ENCODE measurements around the gene RPL5. TPM values are rescaled to one million over a fixed set of nuclear protein-coding genes. Genes with fewer than 3 reads are reported as not detected.

The RPL5 gene
- total RNA-seq, 2 donors from 2014 or later, result 1,039 to 1,980 TPM

GRCh38 chr1:92805216-92805615 is 26.6 kb upstream of the RPL5 start:
- TF ChIP-seq POLR2A (IDR thresholded peaks at IDR 0.05), result no peak
- TF ChIP-seq CTCF (IDR thresholded peaks at IDR 0.05), result no peak
- no peak for TF ChIP-seq POLR2AphosphoS5 (IDR thresholded peaks at IDR 0.05)
- H3K4me1 ChIP-seq (replicated peaks), result no peaks in the 10 kb centered on the region
- 90% methylated on average over 1 of the region's 1 CpG for WGBS
- no peak for DNase-seq (ENCODE audit: low spot score)
- no peaks in the 10 kb centered on the region for H3K36me3 ChIP-seq
- no peak overlapping the region for H3K4me3 ChIP-seq
- H3K27me3 ChIP-seq (replicated peaks; ENCODE audit: insufficient read depth), result no peaks in the 10 kb centered on the region
- intact Hi-C loops (cut with DNase I), result no loop called here
- no peak overlapping the region for H3K27ac ChIP-seq
- H3K9me3 ChIP-seq, result no peaks in the 10 kb centered on the region

- Histone ChIP-seq H3K27me3 (replicated peaks; ENCODE audit: insufficient read depth) (no peaks in the 10 kb centered on the region), H3K4me3 (no peak overlapping the region), H3K27ac (no peak overlapping the region), H3K36me3 (no peaks in the 10 kb centered on the region), H3K4me1 (replicated peaks) (no peaks in the 10 kb centered on the region), H3K9me3 (no peaks in the 10 kb centered on the region)
- no peak for DNase-seq (ENCODE audit: low spot score)
- intact Hi-C loops (cut with DNase I), result no loop called here
- TF ChIP-seq CTCF (IDR thresholded peaks at IDR 0.05) (no peak), POLR2AphosphoS5 (IDR thresholded peaks at IDR 0.05) (no peak), POLR2A (IDR thresholded peaks at IDR 0.05) (no peak)
These were observed 23.5 kb upstream of the RPL5 start for GRCh38 chr1:92808381-92808780.

GRCh38 chr1:92816732-92817131 is 15.1 kb upstream of the RPL5 start:
- Histone ChIP-seq H3K4me3 (no peak overlapping the region), H3K27me3 (replicated peaks; ENCODE audit: insufficient read depth) (no peaks in the 10 kb centered on the region), H3K36me3 (no peaks in the 10 kb centered on the region), H3K27ac (no peak overlapping the region), H3K9me3 (no peaks in the 10 kb centered on the region), H3K4me1 (replicated peaks) (no peaks in the 10 kb centered on the region)
- intact Hi-C loops (cut with DNase I), result loop anchor here (10.0 kb wide), 1 partner anchor 62 kb away; no protein-coding TSS in a partner anchor
- TF ChIP-seq CTCF (IDR thresholded peaks at IDR 0.05), result no peak
- no peak for TF ChIP-seq POLR2AphosphoS5 (IDR thresholded peaks at IDR 0.05)
- no peak for TF ChIP-seq POLR2A (IDR thresholded peaks at IDR 0.05)
- 65% methylated on average over 2 of the region's 2 CpGs for WGBS
- DNase-seq (ENCODE audit: low spot score), result no peak

- 50% methylated on average over 1 of the region's 1 CpG for WGBS
- intact Hi-C loops (cut with DNase I), result loop anchor here (10.0 kb wide), 1 partner anchor 62 kb away; no protein-coding TSS in a partner anchor
These were observed 14.6 kb upstream of the RPL5 start for GRCh38 chr1:92817137-92817697.

More at GRCh38 chr1:92817137-92817697, 14.6 kb upstream of the RPL5 start:
- H3K4me1 ChIP-seq (replicated peaks), result no peaks in the 10 kb centered on the region
- H3K4me3 ChIP-seq, result no peak overlapping the region
- H3K27ac ChIP-seq, result no peak overlapping the region
- H3K9me3 ChIP-seq, result no peaks in the 10 kb centered on the region
- no peaks in the 10 kb centered on the region for H3K27me3 ChIP-seq (replicated peaks; ENCODE audit: insufficient read depth)
- H3K36me3 ChIP-seq, result no peaks in the 10 kb centered on the region
- DNase-seq (ENCODE audit: low spot score), result no peak
- no peak for TF ChIP-seq CTCF (IDR thresholded peaks at IDR 0.05)
- no peak for TF ChIP-seq POLR2AphosphoS5 (IDR thresholded peaks at IDR 0.05)
- TF ChIP-seq POLR2A (IDR thresholded peaks at IDR 0.05), result no peak

Data from prostate gland (tissue), 2 donors.